ENCODE data around the gene HRAS.
A peak's percentile ranks its signal among the peaks of the same experiment; 100 is the strongest.

Gene HRAS

GRCh38 chr11:502288-503178 lies 32.8 kb downstream of the HRAS start:
- no peak for TF ChIP-seq ZNF274 (IDR thresholded peaks at IDR 0.05; ENCODE audit: low read depth, low read length)
- no peak for TF ChIP-seq SUZ12 (IDR thresholded peaks at IDR 0.05; ENCODE audit: extremely low read depth, insufficient read depth, insufficient read length)
- no peak for TF ChIP-seq YY1 (IDR thresholded peaks at IDR 0.05; ENCODE audit: insufficient read depth, insufficient read length)

GRCh38 chr11:501683-502287 lies 33.6 kb downstream of the HRAS start:
- peaks cover 12% of the 10 kb centered on the region for H3K4me1 ChIP-seq (ENCODE audit: insufficient read depth, insufficient read length)
- no peaks in the 10 kb centered on the region for H3K9me3 ChIP-seq (ENCODE audit: insufficient read depth, low read length)
- no peak overlapping the region for H3K9ac ChIP-seq (ENCODE audit: insufficient read length, low read depth)
- peaks cover 85% of the 10 kb centered on the region for H3K36me3 ChIP-seq (ENCODE audit: insufficient read depth, insufficient read length, low read length)
- TF ChIP-seq ZNF274 (IDR thresholded peaks at IDR 0.05; ENCODE audit: low read depth, low read length), result no peak
- no peak for TF ChIP-seq YY1 (IDR thresholded peaks at IDR 0.05; ENCODE audit: insufficient read depth, insufficient read length)
- no peak for TF ChIP-seq SUZ12 (IDR thresholded peaks at IDR 0.05; ENCODE audit: extremely low read depth, insufficient read depth, insufficient read length)
- H3K27me3 ChIP-seq (ENCODE audit: insufficient read depth, insufficient read length), result no peaks in the 10 kb centered on the region
- DNase-seq (ENCODE audit: low read depth, low spot score), result no peak
- no peak overlapping the region for H3K4me3 ChIP-seq (ENCODE audit: insufficient read length, low read depth)

More at GRCh38 chr11:502288-503178, 32.8 kb downstream of the HRAS start:
- H3K4me3 ChIP-seq (ENCODE audit: insufficient read length, low read depth), result no peak overlapping the region
- DNase-seq (ENCODE audit: low read depth, low spot score), result no peak
- no peaks in the 10 kb centered on the region for H3K9me3 ChIP-seq (ENCODE audit: insufficient read depth, low read length)
- peaks cover 12% of the 10 kb centered on the region for H3K4me1 ChIP-seq (ENCODE audit: insufficient read depth, insufficient read length)
- no peaks in the 10 kb centered on the region for H3K27me3 ChIP-seq (ENCODE audit: insufficient read depth, insufficient read length)
- peak overlapping the region; percentile 17 for H3K9ac ChIP-seq (ENCODE audit: insufficient read length, low read depth)
- H3K36me3 ChIP-seq (ENCODE audit: insufficient read depth, insufficient read length, low read length), result peaks cover 77% of the 10 kb centered on the region

GRCh38 chr11:501001-501682 lies 34.2 kb downstream of the HRAS start:
- peak overlapping the region; percentile 26 for H3K9ac ChIP-seq (ENCODE audit: insufficient read length, low read depth)
- peaks cover 89% of the 10 kb centered on the region for H3K36me3 ChIP-seq (ENCODE audit: insufficient read depth, insufficient read length, low read length)
- no peaks in the 10 kb centered on the region for H3K9me3 ChIP-seq (ENCODE audit: insufficient read depth, low read length)
- H3K27me3 ChIP-seq (ENCODE audit: insufficient read depth, insufficient read length), result no peaks in the 10 kb centered on the region
- no peak for DNase-seq (ENCODE audit: low read depth, low spot score)
- no peak overlapping the region for H3K4me3 ChIP-seq (ENCODE audit: insufficient read length, low read depth)
- TF ChIP-seq ZNF274 (IDR thresholded peaks at IDR 0.05; ENCODE audit: low read depth, low read length), result no peak
- no peak for TF ChIP-seq YY1 (IDR thresholded peaks at IDR 0.05; ENCODE audit: insufficient read depth, insufficient read length)
- no peak for TF ChIP-seq SUZ12 (IDR thresholded peaks at IDR 0.05; ENCODE audit: extremely low read depth, insufficient read depth, insufficient read length)
- peaks cover 12% of the 10 kb centered on the region for H3K4me1 ChIP-seq (ENCODE audit: insufficient read depth, insufficient read length)

GRCh38 chr11:499201-500076 lies 35.9 kb downstream of the HRAS start:
- no peaks in the 10 kb centered on the region for H3K9me3 ChIP-seq (ENCODE audit: insufficient read depth, low read length)
- peaks cover 12% of the 10 kb centered on the region for H3K4me1 ChIP-seq (ENCODE audit: insufficient read depth, insufficient read length)
- H3K36me3 ChIP-seq (ENCODE audit: insufficient read depth, insufficient read length, low read length), result peaks cover 93% of the 10 kb centered on the region
- TF ChIP-seq SUZ12 (IDR thresholded peaks at IDR 0.05; ENCODE audit: extremely low read depth, insufficient read depth, insufficient read length) (no peak), YY1 (IDR thresholded peaks at IDR 0.05; ENCODE audit: insufficient read depth, insufficient read length) (no peak), ZNF274 (IDR thresholded peaks at IDR 0.05; ENCODE audit: low read depth, low read length) (no peak)
- DNase-seq (ENCODE audit: low read depth, low spot score), result no peak
- H3K4me3 ChIP-seq (ENCODE audit: insufficient read length, low read depth), result no peak overlapping the region
- H3K27me3 ChIP-seq (ENCODE audit: insufficient read depth, insufficient read length), result no peaks in the 10 kb centered on the region
- peak overlapping the region; percentile 8 for H3K9ac ChIP-seq (ENCODE audit: insufficient read length, low read depth)

GRCh38 chr11:498297-499181 lies 36.8 kb downstream of the HRAS start:
- Histone ChIP-seq H3K9ac (ENCODE audit: insufficient read length, low read depth) (no peak overlapping the region), H3K4me3 (ENCODE audit: insufficient read length, low read depth) (no peak overlapping the region), H3K36me3 (ENCODE audit: insufficient read depth, insufficient read length, low read length) (peaks cover 94% of the 10 kb centered on the region), H3K9me3 (ENCODE audit: insufficient read depth, low read length) (no peaks in the 10 kb centered on the region), H3K27me3 (ENCODE audit: insufficient read depth, insufficient read length) (no peaks in the 10 kb centered on the region), H3K4me1 (ENCODE audit: insufficient read depth, insufficient read length) (peaks cover 8% of the 10 kb centered on the region)
- no peak for TF ChIP-seq SUZ12 (IDR thresholded peaks at IDR 0.05; ENCODE audit: extremely low read depth, insufficient read depth, insufficient read length)
- TF ChIP-seq ZNF274 (IDR thresholded peaks at IDR 0.05; ENCODE audit: low read depth, low read length), result no peak
- no peak for TF ChIP-seq YY1 (IDR thresholded peaks at IDR 0.05; ENCODE audit: insufficient read depth, insufficient read length)
- no peak for DNase-seq (ENCODE audit: low read depth, low spot score)
